PC-9 (cell line): ENCODE results near the gene BMF.
A peak's percentile ranks its signal among the peaks of the same experiment; 100 is the strongest.

Source experiments
- EZH2 ChIP-seq: fragments of 200-600 bp; sonication (generic); IDR thresholded peaks from 2 replicates; pipeline ENCODE4 v1.8.0; 2017; ENCODE audit warnings: antibody characterized with exemption, low read depth
- TF ChIP-seq, protein P1 (sequence below): fragments of 200-600 bp; sonication (generic); conservative IDR thresholded peaks from 2 replicates; pipeline ENCODE4 v1.6.1; 2017; ENCODE audit warnings: mixed run types, antibody characterized with exemption, mild to moderate bottlenecking, moderate library complexity

DNA sequence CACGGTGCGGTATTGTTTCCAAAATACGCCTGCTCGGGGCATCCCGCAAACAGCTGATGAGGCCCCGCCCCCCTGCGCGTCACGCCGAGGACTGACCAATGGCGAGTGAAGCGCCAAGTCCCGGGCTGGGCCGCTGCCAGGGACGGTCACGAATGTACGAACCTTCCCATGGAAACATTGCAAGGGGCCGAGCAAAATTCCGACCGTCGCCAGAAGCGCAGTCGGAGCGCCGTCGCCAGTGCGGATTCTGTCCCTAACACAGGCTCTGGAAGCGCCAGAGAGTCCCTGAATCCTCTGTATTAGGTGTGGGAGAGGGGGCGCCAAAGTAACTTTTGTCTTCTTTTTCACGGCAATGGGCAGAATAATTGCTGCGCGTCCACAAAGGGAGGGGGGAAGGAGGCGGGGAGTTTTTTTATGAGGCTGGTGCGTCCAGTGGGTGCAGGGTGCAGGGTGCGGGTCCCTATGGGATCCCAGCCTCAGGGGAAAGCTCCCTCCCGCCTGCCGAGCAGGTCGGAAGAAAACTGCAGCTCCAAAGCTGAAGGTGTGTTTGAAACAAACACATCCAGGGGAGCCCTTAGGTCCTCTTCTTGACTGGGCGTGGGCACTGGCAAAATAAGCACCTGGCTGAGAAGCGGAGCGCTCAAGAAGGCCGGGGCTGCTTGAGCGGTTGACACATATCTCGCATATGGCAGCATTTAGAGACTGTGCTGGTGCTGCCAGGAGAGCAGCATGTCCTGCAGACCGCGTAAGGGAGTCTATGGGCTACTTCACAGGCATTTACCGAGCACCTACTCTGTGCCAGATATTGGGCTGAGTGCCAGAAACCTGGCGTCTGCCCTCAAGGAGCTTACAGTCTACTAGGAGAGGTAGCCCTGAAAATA lies at the start of gene BMF:
- TF ChIP-seq, protein P1, sequence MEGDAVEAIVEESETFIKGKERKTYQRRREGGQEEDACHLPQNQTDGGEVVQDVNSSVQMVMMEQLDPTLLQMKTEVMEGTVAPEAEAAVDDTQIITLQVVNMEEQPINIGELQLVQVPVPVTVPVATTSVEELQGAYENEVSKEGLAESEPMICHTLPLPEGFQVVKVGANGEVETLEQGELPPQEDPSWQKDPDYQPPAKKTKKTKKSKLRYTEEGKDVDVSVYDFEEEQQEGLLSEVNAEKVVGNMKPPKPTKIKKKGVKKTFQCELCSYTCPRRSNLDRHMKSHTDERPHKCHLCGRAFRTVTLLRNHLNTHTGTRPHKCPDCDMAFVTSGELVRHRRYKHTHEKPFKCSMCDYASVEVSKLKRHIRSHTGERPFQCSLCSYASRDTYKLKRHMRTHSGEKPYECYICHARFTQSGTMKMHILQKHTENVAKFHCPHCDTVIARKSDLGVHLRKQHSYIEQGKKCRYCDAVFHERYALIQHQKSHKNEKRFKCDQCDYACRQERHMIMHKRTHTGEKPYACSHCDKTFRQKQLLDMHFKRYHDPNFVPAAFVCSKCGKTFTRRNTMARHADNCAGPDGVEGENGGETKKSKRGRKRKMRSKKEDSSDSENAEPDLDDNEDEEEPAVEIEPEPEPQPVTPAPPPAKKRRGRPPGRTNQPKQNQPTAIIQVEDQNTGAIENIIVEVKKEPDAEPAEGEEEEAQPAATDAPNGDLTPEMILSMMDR: peak; percentile 58; the same call in 1 of the 2 replicates
- TF ChIP-seq EZH2: no peak
